K562 (cell line): Measurements from ENCODE around the gene HDHD3. TPM values are rescaled to one million over a fixed set of nuclear protein-coding genes. Genes with fewer than 3 reads are reported as not detected.

Experiments
- GABPA ChIP-seq: fragments of 200-800 bp; sonication (Bioruptor generic); conservative IDR thresholded peaks from 2 replicates; pipeline ENCODE4 v1.6.1; 2016; ENCODE audit warnings: low read depth, missing genetic modification characterization, missing compliant biosample characterization
- SMC3 ChIP-seq: conservative IDR thresholded peaks from 2 replicates; pipeline ENCODE4 v1.6.1; 2011; ENCODE audit warnings: low read depth, low read length, improper control_type of control experiment; ENCODE audit not compliant: insufficient read depth
- ZNF507 ChIP-seq: conservative IDR thresholded peaks from 2 replicates; pipeline ENCODE4 v1.6.1; 2017; ENCODE audit warnings: missing genetic modification characterization, missing compliant biosample characterization
- ZNF699 ChIP-seq: fragments of 250-450 bp; sonication (Bioruptor Pico); IDR thresholded peaks from 2 replicates; pipeline ENCODE4 v1.8.0; 2021; ENCODE audit warnings: mild to moderate bottlenecking, moderate library complexity; ENCODE audit not compliant: insufficient replicate concordance
- polyA plus RNA-seq, 8 experiments: library from polyadenylated mRNA; depleted of rRNA in 4 of 8; stranded (reverse) in 5 of 8; unstranded in 3 of 8; fragments of >200 nt; fragmentation: Nextera tagmentation in 2 of 8; fragmentation: Illumina TruSeq in 1 of 8; extraction: Ambion mirVana in 2 of 8; extraction: Trizol in 1 of 8; gene quantifications; 2 replicates each; pipeline versions ENCODE4 v1.2.1 to v1.2.3, GENCODE V29; 2011 to 2014; ENCODE audit warnings: inconsistent platforms in 1 of 8, missing spikeins in 1 of 8
- total RNA-seq, 7 experiments: library from RNA; depleted of rRNA in 6 of 7; stranded (reverse); fragments of >200 nt in 6 of 7; fragmentation: Illumina TruSeq in 2 of 7; extraction: Trizol in 2 of 7; gene quantifications; 2 replicates each; pipeline versions ENCODE4 v1.2.1 to v1.2.3, GENCODE V29; 2011 to 2021; ENCODE audit warnings: low replicate concordance in 1 of 7
- TF ChIP-seq, protein P1 (sequence below), 2 experiments: fragments of 450-650 bp; IDR thresholded peaks; 2 replicates each; pipeline ENCODE4 v1.6.1; 2016; ENCODE audit warnings: mild to moderate bottlenecking in 2 of 2, borderline replicate concordance in 1 of 2, low read depth in 1 of 2, moderate library complexity in 1 of 2
- TF ChIP-seq, protein P2 (sequence below): sonication (generic); formaldehyde crosslinking; IDR thresholded peaks from 2 replicates; pipeline ENCODE4 v1.8.0; 2023; ENCODE audit warnings: mild to moderate bottlenecking, missing genetic modification reagents
- TF ChIP-seq, protein P3 (sequence below), 2 experiments: fragments of 200-800 bp in 1 of 2; sonication (Bioruptor generic) in 1 of 2; sonication (generic) in 1 of 2; formaldehyde crosslinking in 1 of 2; IDR thresholded peaks in 1 of 2; conservative IDR thresholded peaks in 1 of 2; 2 replicates each; pipeline versions ENCODE4 v1.5.0 to v1.6.1; 2016 to 2020; ENCODE audit warnings: missing compliant biosample characterization in 1 of 2, missing genetic modification characterization in 1 of 2, missing genetic modification reagents in 1 of 2

Gene HDHD3
- total and polyA plus RNA-seq, 9 of the 15 experiments (the other 6 are each of a cell fraction or from before 2014, with no cell fraction given), result 1.1 to 19.1 (median 10.9) TPM

DNA sequence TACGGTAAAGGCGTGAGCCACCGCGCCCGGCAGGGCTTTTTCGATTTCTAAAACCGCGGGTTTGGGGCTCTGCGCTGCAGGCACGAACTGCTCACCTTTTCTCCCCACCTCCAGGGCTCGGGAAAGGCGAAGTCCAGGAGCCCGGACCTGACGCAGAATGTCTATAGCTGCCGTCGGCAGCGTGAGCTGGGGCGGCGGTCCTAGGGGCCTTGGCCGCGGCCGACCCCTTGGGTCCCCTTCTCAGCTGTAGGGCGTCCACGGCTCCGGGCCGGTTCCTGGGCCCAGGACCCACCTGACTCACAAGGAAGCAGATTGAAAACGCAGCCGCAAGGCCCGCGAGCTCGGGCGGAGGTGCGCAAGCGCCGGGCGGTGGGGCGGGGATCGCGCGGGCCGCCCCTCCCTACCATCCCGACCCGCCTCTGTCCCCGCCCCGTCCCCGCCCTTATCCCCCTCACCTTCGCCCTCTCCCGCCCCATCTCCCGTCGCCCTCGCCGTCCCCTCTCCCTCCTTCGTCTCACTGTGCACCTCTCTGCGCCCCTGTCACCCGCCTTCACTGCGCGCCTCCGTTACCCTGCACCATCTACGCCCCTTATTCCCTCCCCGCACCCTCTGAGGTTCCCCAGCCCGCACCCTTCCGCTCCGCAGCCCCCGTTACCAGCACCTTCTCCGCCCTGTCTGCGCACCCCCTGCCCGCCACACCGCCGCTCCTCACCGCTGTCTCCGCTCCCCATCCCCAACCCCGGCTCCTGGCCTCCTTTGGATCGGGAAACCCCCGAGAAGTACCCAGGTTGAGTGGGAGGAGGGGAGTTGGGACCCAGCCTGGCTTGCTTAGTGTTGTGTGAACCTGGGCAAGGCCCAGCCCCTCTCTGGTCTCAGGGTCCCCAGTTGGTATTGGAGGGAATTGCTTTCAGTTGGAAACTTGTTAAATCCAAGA lies at the start of gene HDHD3 (continued):
- TF ChIP-seq, protein P1, sequence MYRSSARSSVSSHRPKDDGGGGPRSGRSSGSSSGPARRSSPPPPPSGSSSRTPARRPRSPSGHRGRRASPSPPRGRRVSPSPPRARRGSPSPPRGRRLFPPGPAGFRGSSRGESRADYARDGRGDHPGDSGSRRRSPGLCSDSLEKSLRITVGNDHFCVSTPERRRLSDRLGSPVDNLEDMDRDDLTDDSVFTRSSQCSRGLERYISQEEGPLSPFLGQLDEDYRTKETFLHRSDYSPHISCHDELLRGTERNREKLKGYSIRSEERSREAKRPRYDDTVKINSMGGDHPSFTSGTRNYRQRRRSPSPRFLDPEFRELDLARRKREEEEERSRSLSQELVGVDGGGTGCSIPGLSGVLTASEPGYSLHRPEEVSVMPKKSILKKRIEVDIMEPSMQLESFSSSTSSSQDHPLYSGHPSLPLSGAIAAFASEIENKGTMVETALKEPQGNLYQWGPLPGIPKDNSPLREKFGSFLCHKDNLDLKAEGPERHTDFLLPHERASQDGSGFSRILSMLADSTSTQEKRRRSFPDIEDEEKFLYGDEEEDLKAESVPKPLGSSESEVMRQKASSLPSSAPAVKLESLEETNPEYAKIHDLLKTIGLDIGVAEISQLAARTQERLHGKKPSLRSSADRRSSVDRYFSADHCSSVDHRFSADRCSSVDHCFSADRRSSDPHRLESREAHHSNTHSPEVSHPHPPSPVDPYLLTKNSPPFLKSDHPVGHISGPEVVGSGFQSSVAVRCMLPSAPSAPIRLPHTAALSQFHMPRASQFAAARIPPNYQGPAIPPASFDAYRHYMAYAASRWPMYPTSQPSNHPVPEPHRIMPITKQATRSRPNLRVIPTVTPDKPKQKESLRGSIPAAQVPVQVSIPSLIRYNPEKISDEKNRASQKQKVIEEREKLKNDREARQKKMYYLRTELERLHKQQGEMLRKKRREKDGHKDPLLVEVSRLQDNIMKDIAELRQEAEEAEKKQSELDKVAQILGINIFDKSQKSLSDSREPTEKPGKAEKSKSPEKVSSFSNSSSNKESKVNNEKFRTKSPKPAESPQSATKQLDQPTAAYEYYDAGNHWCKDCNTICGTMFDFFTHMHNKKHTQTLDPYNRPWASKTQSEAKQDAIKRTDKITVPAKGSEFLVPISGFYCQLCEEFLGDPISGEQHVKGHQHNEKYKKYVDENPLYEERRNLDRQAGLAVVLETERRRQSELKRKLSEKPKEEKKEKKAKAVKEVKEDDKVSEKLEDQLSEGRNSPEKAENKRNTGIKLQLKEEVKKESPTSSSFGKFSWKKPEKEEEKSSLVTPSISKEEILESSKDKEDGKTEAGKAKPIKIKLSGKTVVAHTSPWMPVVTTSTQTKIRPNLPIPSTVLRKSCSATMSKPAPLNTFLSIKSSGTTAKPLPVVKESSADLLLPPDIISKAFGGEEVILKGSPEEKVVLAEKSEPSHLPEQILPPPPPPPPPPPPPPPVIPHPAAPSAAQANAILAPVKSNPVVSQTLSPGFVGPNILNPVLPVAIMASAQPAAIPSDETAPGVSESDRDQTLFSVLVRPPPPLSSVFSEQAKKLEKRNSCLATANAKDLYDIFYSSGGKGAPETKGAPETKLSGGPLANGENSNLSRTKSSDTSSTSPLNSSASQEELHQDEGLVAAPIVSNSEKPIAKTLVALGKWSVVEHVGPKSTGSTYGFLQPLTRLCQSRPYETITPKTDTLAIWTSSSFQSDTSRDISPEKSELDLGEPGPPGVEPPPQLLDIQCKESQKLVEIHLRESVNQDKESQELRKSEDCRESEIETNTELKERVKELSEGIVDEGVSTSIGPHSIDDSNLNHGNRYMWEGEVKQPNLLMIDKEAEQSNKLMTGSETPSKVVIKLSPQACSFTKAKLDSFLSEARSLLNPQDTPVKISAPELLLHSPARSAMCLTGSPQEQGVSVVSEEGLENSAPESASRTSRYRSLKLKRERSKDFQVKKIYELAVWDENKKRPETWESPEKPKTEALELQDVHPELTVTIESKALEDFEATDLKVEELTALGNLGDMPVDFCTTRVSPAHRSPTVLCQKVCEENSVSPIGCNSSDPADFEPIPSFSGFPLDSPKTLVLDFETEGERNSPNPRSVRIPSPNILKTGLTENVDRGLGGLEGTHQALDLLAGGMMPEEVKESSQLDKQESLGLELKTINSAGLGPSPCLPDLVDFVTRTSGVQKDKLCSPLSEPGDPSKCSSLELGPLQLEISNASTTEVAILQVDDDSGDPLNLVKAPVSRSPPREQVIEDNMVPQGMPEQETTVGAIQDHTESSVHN (IDR thresholded peaks at IDR 0.05; ENCODE audit: borderline replicate concordance in 1 of 2, low read depth in 1 of 2), result no peak
- TF ChIP-seq ZNF507 (tag), result no peak
- TF ChIP-seq, protein P2, sequence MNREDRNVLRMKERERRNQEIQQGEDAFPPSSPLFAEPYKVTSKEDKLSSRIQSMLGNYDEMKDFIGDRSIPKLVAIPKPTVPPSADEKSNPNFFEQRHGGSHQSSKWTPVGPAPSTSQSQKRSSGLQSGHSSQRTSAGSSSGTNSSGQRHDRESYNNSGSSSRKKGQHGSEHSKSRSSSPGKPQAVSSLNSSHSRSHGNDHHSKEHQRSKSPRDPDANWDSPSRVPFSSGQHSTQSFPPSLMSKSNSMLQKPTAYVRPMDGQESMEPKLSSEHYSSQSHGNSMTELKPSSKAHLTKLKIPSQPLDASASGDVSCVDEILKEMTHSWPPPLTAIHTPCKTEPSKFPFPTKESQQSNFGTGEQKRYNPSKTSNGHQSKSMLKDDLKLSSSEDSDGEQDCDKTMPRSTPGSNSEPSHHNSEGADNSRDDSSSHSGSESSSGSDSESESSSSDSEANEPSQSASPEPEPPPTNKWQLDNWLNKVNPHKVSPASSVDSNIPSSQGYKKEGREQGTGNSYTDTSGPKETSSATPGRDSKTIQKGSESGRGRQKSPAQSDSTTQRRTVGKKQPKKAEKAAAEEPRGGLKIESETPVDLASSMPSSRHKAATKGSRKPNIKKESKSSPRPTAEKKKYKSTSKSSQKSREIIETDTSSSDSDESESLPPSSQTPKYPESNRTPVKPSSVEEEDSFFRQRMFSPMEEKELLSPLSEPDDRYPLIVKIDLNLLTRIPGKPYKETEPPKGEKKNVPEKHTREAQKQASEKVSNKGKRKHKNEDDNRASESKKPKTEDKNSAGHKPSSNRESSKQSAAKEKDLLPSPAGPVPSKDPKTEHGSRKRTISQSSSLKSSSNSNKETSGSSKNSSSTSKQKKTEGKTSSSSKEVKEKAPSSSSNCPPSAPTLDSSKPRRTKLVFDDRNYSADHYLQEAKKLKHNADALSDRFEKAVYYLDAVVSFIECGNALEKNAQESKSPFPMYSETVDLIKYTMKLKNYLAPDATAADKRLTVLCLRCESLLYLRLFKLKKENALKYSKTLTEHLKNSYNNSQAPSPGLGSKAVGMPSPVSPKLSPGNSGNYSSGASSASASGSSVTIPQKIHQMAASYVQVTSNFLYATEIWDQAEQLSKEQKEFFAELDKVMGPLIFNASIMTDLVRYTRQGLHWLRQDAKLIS (CRISPR knock-in tag), result no peak
- no peak for TF ChIP-seq ZNF699 (CRISPR knock-in tag)
- no peak for TF ChIP-seq SMC3
- TF ChIP-seq, protein P3, sequence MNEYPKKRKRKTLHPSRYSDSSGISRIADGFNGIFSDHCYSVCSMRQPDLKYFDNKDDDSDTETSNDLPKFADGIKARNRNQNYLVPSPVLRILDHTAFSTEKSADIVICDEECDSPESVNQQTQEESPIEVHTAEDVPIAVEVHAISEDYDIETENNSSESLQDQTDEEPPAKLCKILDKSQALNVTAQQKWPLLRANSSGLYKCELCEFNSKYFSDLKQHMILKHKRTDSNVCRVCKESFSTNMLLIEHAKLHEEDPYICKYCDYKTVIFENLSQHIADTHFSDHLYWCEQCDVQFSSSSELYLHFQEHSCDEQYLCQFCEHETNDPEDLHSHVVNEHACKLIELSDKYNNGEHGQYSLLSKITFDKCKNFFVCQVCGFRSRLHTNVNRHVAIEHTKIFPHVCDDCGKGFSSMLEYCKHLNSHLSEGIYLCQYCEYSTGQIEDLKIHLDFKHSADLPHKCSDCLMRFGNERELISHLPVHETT (CRISPR knock-in tag; conservative IDR thresholded peaks at IDR 0.05 in 1 of 2, IDR thresholded peaks at IDR 0.05 in 1 of 2), result no peak
- TF ChIP-seq GABPA (tag), result 0 out of 2 replicates have a peak, but pooled peaks have one; percentile 16
